HG02981 (cell line): ENCODE results near the gene C1QL4.
"Not testable (repeated sequence)": the region's sequence is repeated elsewhere in the genome, so short reads cannot be mapped to it uniquely, and the experiment has no call there.

Source experiments
- ATAC-seq: cut with Tn5 transposase; IDR thresholded peaks from one replicate; pipeline ENCODE4 v1.9.1; 2021; ENCODE audit warnings: mild to moderate bottlenecking, moderate library complexity; ENCODE audit not compliant: unreplicated experiment

The C1QL4 gene

GRCh38 chr12:49336645-49337584, at the start of gene C1QL4:
Gene C1QL4, minus strand, starts transcription at chr12:49337188. Its CDS starts 711 bp downstream, at chr12:49336477.
- no peak for ATAC-seq

GRCh38 chr12:49380184-49380583, 43.2 kb upstream of the C1QL4 start:
- not testable (repeated sequence) for ATAC-seq

- no peak for ATAC-seq
Measured at GRCh38 chr12:49377386-49377785, 40.4 kb upstream of the C1QL4 start.

GRCh38 chr12:49375406-49375805, 38.4 kb upstream of the C1QL4 start:
- no peak for ATAC-seq

- ATAC-seq = no peak
Measured at GRCh38 chr12:49370539-49370938, 33.6 kb upstream of the C1QL4 start.

- ATAC-seq = no peak
Measured at GRCh38 chr12:49369411-49370145, 32.6 kb upstream of the C1QL4 start.

GRCh38 chr12:49368240-49368600, 31.2 kb upstream of the C1QL4 start:
- no peak for ATAC-seq

- no peak for ATAC-seq
Measured at GRCh38 chr12:49367381-49368239, 30.6 kb upstream of the C1QL4 start, which contains the start of gene SPATS2. Gene SPATS2, plus strand, starts transcription at chr12:49367462. Its CDS starts 93,551 bp downstream, at chr12:49461013.

- peak; percentile 63 for ATAC-seq
Measured at GRCh38 chr12:49366652-49367380, 29.8 kb upstream of the C1QL4 start.

GRCh38 chr12:49366096-49366651, 29.2 kb upstream of the C1QL4 start:
- no peak for ATAC-seq

- no peak for ATAC-seq
Measured at GRCh38 chr12:49365542-49365941, 28.6 kb upstream of the C1QL4 start.

GRCh38 chr12:49364989-49365388, 28.0 kb upstream of the C1QL4 start:
- no peak for ATAC-seq

- no peak for ATAC-seq
Measured at GRCh38 chr12:49362077-49362476, 25.1 kb upstream of the C1QL4 start.

- ATAC-seq = no peak
Measured at GRCh38 chr12:49359671-49360070, 22.7 kb upstream of the C1QL4 start.

- ATAC-seq = no peak
Measured at GRCh38 chr12:49358483-49359141, 21.6 kb upstream of the C1QL4 start.

- no peak for ATAC-seq
Measured at GRCh38 chr12:49357103-49357678, 20.2 kb upstream of the C1QL4 start.

- ATAC-seq = no peak
Measured at GRCh38 chr12:49355913-49356312, 18.9 kb upstream of the C1QL4 start.

- no peak for ATAC-seq
Measured at GRCh38 chr12:49352351-49352750, 15.4 kb upstream of the C1QL4 start.

- no peak for ATAC-seq
Measured at GRCh38 chr12:49349266-49349665, 12.3 kb upstream of the C1QL4 start.
